Astrocyte (in vitro differentiated cells and primary cell): Measurements from ENCODE around the gene KCNQ1. TPM values are rescaled to one million over a fixed set of nuclear protein-coding genes. Genes with fewer than 3 reads are reported as not detected.

Experiments
- DNase-seq: peaks from one replicate; pipeline ENCODE4 v3.0.0-alpha.2; 2010; ENCODE audit warnings: low read depth
- FAIRE-seq: peaks from 2 replicates; lab custom pipeline; 2011; peaks lifted over from hg19 to GRCh38; lab: Jason Lieb, UNC
- H2AFZ ChIP-seq: 2 replicates; pipeline ENCODE4 v1.6.0; 2012; ENCODE audit warnings: low read depth, low read length, inconsistent platforms
- H3K27ac ChIP-seq: 2 replicates; pipeline ENCODE4 v1.5.1; 2011; ENCODE audit warnings: low read depth, low read length, inconsistent platforms
- H3K27me3 ChIP-seq: 2 replicates; pipeline ENCODE4 v1.6.0; 2011; ENCODE audit warnings: low read length, inconsistent platforms; ENCODE audit not compliant: insufficient read depth
- H3K36me3 ChIP-seq: 2 replicates; pipeline ENCODE4 v1.5.1; 2011; ENCODE audit warnings: low read length, inconsistent platforms; ENCODE audit not compliant: insufficient read depth
- H3K4me1 ChIP-seq: 2 replicates; pipeline ENCODE4 v1.5.1; 2011; ENCODE audit warnings: low read length, inconsistent platforms; ENCODE audit not compliant: insufficient read depth
- H3K4me2 ChIP-seq: 2 replicates; pipeline ENCODE4 v1.6.0; 2012; ENCODE audit warnings: low read length, inconsistent platforms
- H3K4me3 ChIP-seq: 2 replicates; pipeline ENCODE4 v1.5.1; 2011; ENCODE audit warnings: low read depth, mild to moderate bottlenecking, low read length, inconsistent platforms; ENCODE audit not compliant: insufficient read depth
- H3K79me2 ChIP-seq: 2 replicates; pipeline ENCODE4 v1.6.0; 2012; ENCODE audit warnings: mild to moderate bottlenecking, low read length, inconsistent platforms; ENCODE audit not compliant: insufficient read depth
- H3K9ac ChIP-seq: 2 replicates; pipeline ENCODE4 v1.6.0; 2012; ENCODE audit warnings: mild to moderate bottlenecking, low read length, inconsistent platforms
- H3K9me3 ChIP-seq: 2 replicates; pipeline ENCODE4 v1.5.1; 2012; ENCODE audit warnings: low read depth, mild to moderate bottlenecking, low read length, inconsistent platforms; ENCODE audit not compliant: insufficient read depth
- H4K20me1 ChIP-seq: 2 replicates; pipeline ENCODE4 v1.6.0; 2012; ENCODE audit warnings: low read length, inconsistent platforms; ENCODE audit not compliant: insufficient read depth
- H3K27ac Mint-ChIP-seq: one replicate; pipeline ENCODE4 v1.8.0; 2021; ENCODE audit warnings: mild to moderate bottlenecking, mixed read lengths; ENCODE audit not compliant: unreplicated experiment
- H3K27me3 Mint-ChIP-seq: one replicate; pipeline ENCODE4 v1.8.0; 2021; ENCODE audit warnings: low read depth, mixed read lengths; ENCODE audit not compliant: unreplicated experiment
- H3K36me3 Mint-ChIP-seq: one replicate; pipeline ENCODE4 v1.8.0; 2021; ENCODE audit warnings: low read depth, mixed read lengths; ENCODE audit not compliant: unreplicated experiment
- H3K4me1 Mint-ChIP-seq: one replicate; pipeline ENCODE4 v1.8.0; 2021; ENCODE audit warnings: low read depth, mixed read lengths; ENCODE audit not compliant: unreplicated experiment
- H3K4me3 Mint-ChIP-seq: one replicate; pipeline ENCODE4 v1.8.0; 2021; ENCODE audit warnings: mild to moderate bottlenecking, moderate library complexity, mixed read lengths; ENCODE audit not compliant: unreplicated experiment
- H3K9me3 Mint-ChIP-seq: one replicate; pipeline ENCODE4 v1.8.0; 2021; ENCODE audit warnings: mild to moderate bottlenecking, mixed read lengths; ENCODE audit not compliant: unreplicated experiment
- EZH2 ChIP-seq: IDR thresholded peaks from 2 replicates; pipeline ENCODE4 v1.6.1; 2012; ENCODE audit warnings: mild to moderate bottlenecking, low read length, inconsistent platforms; ENCODE audit not compliant: insufficient read depth
- total RNA-seq: library from RNA; stranded (reverse); gene quantifications from 2 replicates; pipeline ENCODE4 v1.2.1, GENCODE V29; 2021
- TF ChIP-seq, protein P1 (sequence below): IDR thresholded peaks from 2 replicates; pipeline ENCODE4 v1.5.1; 2011; ENCODE audit warnings: low read depth, mild to moderate bottlenecking, inconsistent platforms, low read length, moderate library complexity; ENCODE audit not compliant: insufficient read depth

KCNQ1 gene
- total RNA-seq, 1 donor from 2014 or later: not detected

DNA sequence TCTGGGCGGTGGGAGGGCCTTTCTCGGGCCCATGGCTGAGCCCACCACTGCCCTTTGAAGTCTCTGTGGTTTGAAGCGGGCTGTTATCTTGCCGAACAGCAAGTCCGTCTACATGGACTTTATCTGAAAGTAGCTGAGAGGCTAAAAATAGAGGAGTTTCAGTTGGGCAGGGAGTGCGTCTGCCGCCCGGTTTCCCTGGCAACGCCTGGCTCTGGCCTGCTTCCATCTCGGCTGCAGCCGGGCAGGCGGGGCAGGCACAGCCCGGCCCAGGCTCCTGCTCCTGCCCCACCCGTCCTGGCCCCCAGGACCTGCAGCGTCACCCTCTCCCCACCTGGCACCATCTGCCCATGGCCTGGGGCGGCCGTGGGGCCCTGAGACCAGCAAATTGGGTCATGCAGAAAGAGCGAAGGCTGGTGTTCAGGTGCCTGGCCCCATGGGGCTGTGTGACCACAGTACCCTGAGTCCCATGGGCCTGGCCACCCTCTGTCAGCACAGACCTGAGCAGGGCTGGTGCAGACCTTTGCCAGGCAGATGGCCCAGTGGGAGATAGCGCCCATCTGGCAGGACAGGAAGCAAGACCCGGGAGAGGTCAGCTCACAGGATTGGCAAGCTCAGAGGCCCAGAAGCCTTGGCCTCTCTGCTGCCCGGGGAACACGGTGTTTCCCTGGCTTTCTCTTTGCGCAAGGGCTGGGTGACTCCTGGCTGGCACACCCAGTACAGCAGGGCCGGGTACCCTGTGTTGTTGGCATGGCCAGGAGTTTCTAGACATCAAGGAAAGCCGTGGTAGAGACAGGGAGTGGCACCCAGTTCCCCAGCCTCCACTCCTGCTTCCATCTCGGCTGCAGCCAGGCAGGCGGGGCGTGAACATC is 334.1 kb downstream of the KCNQ1 start:
- no peaks in the 10 kb centered on the region for H3K79me2 ChIP-seq
- H3K27ac Mint-ChIP-seq: no peak overlapping the region
- H3K9me3 ChIP-seq: no peaks in the 10 kb centered on the region
- H3K27me3 Mint-ChIP-seq: peaks cover 23% of the 10 kb centered on the region
- H3K4me1 ChIP-seq: peaks cover 19% of the 10 kb centered on the region
- H2AFZ ChIP-seq: peak overlapping the region; percentile 42
- no peaks in the 10 kb centered on the region for H3K9me3 Mint-ChIP-seq
- peaks cover 8% of the 10 kb centered on the region for H3K4me1 Mint-ChIP-seq
- no peak overlapping the region for H3K4me3 ChIP-seq
- H3K27ac ChIP-seq: no peak overlapping the region
- no peaks in the 10 kb centered on the region for H3K36me3 Mint-ChIP-seq
- H3K4me2 ChIP-seq: peak overlapping the region; percentile 66
- TF ChIP-seq, protein P1, sequence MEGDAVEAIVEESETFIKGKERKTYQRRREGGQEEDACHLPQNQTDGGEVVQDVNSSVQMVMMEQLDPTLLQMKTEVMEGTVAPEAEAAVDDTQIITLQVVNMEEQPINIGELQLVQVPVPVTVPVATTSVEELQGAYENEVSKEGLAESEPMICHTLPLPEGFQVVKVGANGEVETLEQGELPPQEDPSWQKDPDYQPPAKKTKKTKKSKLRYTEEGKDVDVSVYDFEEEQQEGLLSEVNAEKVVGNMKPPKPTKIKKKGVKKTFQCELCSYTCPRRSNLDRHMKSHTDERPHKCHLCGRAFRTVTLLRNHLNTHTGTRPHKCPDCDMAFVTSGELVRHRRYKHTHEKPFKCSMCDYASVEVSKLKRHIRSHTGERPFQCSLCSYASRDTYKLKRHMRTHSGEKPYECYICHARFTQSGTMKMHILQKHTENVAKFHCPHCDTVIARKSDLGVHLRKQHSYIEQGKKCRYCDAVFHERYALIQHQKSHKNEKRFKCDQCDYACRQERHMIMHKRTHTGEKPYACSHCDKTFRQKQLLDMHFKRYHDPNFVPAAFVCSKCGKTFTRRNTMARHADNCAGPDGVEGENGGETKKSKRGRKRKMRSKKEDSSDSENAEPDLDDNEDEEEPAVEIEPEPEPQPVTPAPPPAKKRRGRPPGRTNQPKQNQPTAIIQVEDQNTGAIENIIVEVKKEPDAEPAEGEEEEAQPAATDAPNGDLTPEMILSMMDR: no peak
- TF ChIP-seq EZH2: no peak
- FAIRE-seq (no peak), DNase-seq (peak; percentile 65)
- no peaks in the 10 kb centered on the region for H3K27me3 ChIP-seq
- H3K9ac ChIP-seq: no peak overlapping the region
- no peaks in the 10 kb centered on the region for H4K20me1 ChIP-seq
- H3K36me3 ChIP-seq: no peaks in the 10 kb centered on the region
- H3K4me3 Mint-ChIP-seq: no peak overlapping the region

DNA sequence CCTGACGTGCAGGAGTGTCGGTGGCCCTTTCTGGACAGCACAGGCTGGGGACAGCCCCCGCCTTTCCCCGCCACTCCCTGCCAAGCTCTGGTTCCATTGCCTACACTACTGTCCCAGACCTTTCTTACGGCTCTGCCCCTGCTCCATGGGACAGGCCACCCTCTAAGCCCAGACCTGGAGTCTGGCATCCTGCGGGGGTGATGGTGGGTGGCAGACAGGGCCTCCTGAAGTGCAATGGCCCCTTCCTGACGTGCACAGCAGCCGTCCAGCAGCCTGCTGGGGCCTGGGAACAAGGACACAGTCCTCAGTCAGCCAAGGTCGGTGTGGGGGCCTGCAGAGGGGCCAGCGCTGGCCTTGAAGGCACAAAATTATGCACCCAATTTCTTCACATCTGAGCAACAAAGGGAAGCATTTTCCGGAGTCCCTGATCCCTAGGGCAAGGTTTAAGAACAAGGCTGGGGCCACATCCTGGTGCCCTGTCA is 334.7 kb downstream of the KCNQ1 start:
- no peaks in the 10 kb centered on the region for H3K36me3 Mint-ChIP-seq
- no peak overlapping the region for H2AFZ ChIP-seq
- H3K27me3 Mint-ChIP-seq: peaks cover 18% of the 10 kb centered on the region

More for the DNA sequence above, 334.7 kb downstream of the KCNQ1 start:
- H3K27ac ChIP-seq: no peak overlapping the region
- Mint-ChIP-seq H3K4me1 (peaks cover 8% of the 10 kb centered on the region), H3K9me3 (no peaks in the 10 kb centered on the region), H3K4me3 (no peak overlapping the region), H3K27ac (no peak overlapping the region)
- no peaks in the 10 kb centered on the region for H3K79me2 ChIP-seq
- H3K36me3 ChIP-seq: no peaks in the 10 kb centered on the region
- H3K4me1 ChIP-seq: peaks cover 19% of the 10 kb centered on the region
- no peak overlapping the region for H3K4me2 ChIP-seq
- FAIRE-seq (no peak), DNase-seq (no peak)
- no peaks in the 10 kb centered on the region for H3K27me3 ChIP-seq
- no peaks in the 10 kb centered on the region for H4K20me1 ChIP-seq
- H3K4me3 ChIP-seq: no peak overlapping the region
- TF ChIP-seq, protein P1: no peak
- no peak for TF ChIP-seq EZH2
- H3K9me3 ChIP-seq: no peaks in the 10 kb centered on the region
- no peak overlapping the region for H3K9ac ChIP-seq
